Activated T-cell treated with anti-CD3 and anti-CD28 coated beads for 24 hours (primary cell): ENCODE results near the gene C1orf232.

Experiments
- DNase-seq: peaks from one replicate; pipeline ENCODE4 v3.0.0-alpha.2; 2020; ENCODE audit warnings: low read depth

The C1orf232 gene

GRCh38 chr1:26177182-26177684 lies 8.5 kb upstream of the C1orf232 start, which contains the start of gene CNKSR1:
TSS of gene CNKSR1 (plus strand) at chr1:26177491. CDS start at chr1:26177548, 57 bp downstream.
- DNase-seq = no peak

- DNase-seq = no peak
Measured at GRCh38 chr1:26175346-26175745, 6.6 kb upstream of the C1orf232 start.

DNA sequence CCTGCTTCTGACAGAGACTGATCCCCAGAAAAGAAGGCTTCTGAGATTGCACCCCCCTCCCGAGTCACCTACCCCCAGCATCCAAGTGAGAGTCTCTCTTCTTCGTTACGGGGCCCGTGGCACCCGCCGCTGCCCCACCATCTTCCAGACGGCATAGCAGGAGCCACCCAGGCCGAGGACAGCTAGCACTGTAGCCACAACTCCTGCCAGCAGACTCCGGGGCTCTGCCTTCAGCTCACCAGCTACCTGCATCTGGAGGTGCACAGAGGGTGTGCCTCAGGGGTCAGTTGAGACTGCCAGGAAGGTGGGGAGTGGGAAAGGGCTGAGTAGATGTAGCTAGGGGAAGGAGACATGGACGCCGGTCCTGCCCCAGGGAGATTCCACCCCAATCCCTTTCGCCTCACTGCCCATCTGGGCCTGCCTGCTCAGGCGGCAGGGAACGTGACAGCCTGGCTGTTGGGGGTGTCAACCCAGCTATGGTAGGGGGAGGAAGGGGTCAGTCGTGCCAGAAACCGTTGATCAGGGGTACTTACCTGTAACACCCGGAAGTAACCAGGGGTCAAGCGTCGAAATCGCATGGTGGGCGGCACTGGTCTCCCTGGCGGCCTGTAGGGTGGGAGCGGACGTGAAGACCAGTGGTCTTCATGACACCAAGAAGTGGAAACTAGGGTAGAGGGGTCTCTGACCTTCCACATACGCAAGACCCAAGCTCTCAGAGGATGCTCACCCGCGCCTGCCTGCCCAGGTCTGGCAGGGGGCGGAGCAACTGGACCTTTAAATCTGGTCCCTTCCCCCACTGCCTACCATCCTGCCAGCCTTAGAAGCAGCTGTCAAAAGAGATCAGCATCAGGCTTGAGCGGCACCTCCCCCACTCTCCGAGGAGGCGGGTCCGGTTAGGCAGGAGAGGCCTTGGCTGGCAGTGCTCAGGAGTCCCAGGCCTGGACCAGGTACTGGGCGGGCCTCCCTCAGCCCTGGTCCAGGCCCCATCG lies 2.6 kb upstream of the C1orf232 start, which contains the start of gene ZNF593OS:
Gene ZNF593OS, minus strand, starts transcription at position 749 of the 989 bp plus-strand sequence. Its CDS starts 171 bp downstream, at position 578.
- DNase-seq = no peak

DNA sequence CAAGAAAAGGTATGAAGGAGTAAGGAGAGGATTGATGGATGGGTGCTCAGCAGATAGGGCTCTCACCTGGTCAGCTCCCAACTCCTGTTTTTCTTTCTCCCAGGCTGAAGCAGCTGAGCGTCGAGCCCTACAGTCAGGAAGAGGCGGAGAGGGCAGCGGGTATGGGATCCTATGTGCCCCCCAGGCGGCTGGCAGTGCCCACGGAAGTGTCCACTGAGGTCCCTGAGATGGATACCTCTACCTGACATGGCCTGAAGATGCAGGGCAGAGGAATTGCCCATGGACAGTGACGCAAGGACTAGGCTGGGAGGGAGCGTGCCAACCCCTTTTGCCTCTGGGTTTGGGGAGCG lies 1.7 kb upstream of the C1orf232 start:
- no peak for DNase-seq

GRCh38 chr1:26169669-26170471 lies 1.1 kb upstream of the C1orf232 start, which contains the start of gene ZNF593:
TSS of gene ZNF593 (plus strand) at chr1:26169908. CDS start at chr1:26169984, 76 bp downstream.
- peak; percentile 88 for DNase-seq

DNA sequence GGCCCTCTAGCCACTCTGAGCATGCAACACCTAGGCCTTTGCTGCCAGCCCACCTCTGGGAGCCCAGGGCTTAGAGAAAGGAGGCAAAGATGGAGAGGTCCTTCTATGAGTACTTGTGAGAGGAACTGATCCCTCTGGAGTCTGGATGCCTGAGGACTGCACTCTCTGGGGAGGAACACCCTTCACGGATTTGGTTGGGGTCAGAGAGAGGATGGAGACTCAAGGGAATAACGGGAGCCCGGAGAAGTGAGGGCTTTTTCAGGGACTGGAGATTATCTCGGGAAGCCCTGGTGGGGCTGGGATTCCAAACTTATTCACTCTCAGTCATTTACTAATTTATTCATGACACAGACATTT lies 413 bp upstream of the C1orf232 start:
- DNase-seq = no peak

GRCh38 chr1:26166719-26167281 lies 2.0 kb downstream of the C1orf232 start:
- no peak for DNase-seq

- no peak for DNase-seq
Measured at GRCh38 chr1:26164861-26165842, 3.6 kb downstream of the C1orf232 start.

DNA sequence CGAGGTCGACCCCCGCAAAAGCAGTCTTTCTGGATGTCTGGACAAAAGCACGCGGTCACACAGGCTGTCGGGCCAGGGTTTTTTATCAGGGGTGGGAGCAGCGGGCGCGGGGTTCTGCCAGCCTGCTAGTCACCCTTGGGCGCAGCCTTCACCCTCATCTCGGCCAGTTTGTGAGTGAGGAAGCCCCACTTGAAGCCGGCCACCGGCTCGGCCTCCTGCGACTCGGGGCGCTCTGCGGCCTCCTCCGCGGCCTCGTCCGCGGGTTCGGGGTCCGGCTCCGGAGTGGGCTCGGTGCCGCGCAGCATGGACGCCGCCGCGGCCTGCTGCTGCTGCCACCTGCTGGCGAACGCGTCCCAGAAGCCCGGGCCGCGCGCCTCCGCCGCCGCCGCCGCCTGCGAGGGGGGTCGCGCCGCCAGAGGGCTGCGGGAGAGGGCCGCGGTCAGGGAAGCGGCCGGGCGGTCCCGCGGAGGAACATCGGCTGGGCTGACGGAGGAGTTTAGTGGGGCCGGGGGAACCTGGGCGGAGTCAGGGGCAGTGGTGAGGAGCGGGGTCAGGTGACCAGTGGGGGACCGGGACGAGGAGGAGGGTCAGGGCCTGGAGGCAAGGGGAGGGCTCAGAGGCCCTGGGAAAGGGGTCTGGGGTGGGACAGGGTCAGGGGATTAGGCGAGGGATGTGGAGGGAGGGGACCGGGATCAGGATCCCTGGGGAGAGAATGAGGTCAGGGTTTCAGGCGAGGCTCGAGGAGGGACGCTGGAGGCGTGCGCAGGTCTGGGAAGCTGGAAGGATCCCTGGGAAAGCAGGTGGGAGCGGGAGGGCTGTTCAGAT lies 4.5 kb downstream of the C1orf232 start:
- DNase-seq = peak; percentile 30

DNA sequence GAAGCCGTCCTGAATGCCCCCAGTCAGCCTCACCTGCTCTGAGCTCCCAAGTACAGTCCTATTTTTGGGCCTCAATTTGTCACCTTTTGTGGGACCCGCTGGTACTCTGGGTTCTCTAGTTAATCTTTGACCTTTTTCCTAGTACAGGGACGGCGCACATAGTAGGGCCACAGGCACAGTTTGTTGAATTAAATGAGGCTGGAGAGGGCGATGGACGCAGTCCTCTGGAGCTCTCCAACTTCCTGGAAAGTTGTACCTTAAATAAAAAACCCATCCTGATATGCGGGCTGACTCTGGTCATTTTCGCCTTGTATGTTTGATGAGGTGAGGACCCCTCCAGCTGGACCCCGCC lies 5.1 kb downstream of the C1orf232 start:
- no peak for DNase-seq

GRCh38 chr1:26162220-26162709 lies 6.5 kb downstream of the C1orf232 start:
- DNase-seq = no peak

GRCh38 chr1:26161415-26162219 lies 7.1 kb downstream of the C1orf232 start:
- DNase-seq = peak; percentile 32

GRCh38 chr1:26160527-26161414 lies 8.0 kb downstream of the C1orf232 start:
- no peak for DNase-seq

DNA sequence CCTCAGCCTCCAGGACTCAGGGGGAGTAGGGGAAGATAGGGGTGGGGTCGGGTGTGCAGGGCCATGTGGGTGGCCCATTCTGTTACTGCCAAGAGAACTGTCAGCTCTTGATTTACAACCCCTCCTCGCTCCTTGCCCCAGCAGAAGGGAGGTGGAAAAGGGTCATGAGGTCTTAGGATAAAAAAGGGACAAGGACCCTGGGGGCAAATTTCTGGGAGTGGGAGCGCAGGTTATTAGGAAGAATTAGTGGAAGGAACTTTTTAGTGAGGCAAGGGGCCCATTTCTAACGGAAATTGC lies 9.1 kb downstream of the C1orf232 start:
- DNase-seq = no peak

DNA sequence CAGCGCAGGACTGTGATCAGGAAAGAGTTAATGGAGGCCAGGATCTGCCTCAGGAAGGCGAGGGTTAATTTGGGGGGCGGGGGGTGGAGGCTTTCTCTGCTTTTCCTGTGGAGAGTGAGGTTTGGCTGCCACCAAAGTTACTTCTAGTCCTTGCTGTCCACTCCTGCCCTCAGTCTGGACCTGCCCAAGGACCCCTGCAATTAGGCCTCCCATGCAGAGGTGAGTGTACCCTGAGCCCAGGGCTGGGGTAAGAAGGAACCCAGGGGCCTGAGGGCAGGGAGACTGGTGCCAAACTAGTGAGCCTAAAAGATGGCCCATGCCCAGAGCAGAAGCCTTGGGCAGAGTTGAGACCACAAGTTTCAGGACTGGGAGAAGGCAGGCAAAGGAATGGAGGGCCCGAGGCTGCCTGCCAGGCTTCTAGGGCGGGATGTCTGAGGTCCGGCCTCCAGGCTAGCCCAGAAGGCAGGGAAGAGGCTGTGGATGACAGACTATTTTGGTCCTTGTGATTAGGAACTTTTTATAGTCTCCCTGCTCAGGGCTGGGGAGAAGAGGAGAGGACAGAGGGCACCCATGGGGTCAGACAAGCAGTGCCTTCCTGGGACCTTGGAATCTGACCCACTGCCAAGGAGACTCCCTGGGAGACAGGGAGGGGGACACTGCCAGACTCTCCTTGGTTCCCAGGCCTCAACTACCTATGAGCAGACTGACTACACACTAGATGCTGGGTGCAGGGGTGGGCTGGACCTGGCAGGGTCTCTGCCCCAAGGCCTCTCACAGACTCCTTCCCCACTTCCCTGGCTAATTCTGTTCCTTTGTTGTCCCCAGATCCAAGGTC lies 9.6 kb downstream of the C1orf232 start, which contains the start of gene FAM110D:
Gene FAM110D, plus strand, starts transcription at position 172 of the 835 bp plus-strand sequence. CDS start 2,213 bp downstream, outside the sequence.
- no peak for DNase-seq

- no peak for DNase-seq
Measured at GRCh38 chr1:26158271-26158907, 10.4 kb downstream of the C1orf232 start.
